Esophagus squamous epithelium (tissue), 4 donors: ENCODE data around the gene RGP1.

Experiments used
- CTCF ChIP-seq, 6 experiments: fragments of 450-650 bp in 4 of 6; fragments of 200-600 bp in 2 of 6; sonication (generic) in 2 of 6; IDR thresholded peaks; one replicate each; pipeline ENCODE4 v1.5.1; 2016 to 2019; ENCODE audit warnings: antibody characterized with exemption in 6 of 6, mild to moderate bottlenecking in 4 of 6, moderate library complexity in 4 of 6
- POLR2A ChIP-seq, 4 donors: fragments of 450-650 bp; IDR thresholded peaks; one replicate each; pipeline ENCODE4 v1.6.1; 2017; ENCODE audit warnings: antibody characterized with exemption in 4 of 4, mild to moderate bottlenecking in 4 of 4, moderate library complexity in 3 of 4

DNA sequence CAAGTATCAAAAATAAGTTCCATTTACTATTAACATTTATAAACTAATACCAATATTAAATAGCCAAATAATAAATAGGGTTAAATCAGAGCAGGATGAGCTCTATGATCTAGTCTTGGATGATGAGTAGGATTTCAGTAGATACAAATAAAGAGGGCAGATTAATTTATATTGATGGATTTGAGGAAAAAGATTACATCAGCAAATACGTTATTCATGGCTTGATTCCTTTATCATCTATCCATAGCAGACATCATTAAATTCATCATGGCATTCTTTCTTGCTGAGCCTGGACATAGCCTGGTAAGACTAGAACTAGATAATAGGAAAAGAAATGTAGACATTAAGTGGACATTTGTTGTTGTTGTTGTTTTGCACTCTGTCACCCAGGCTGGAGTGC lies 18.4 kb downstream of the RGP1 start:
- no peak for TF ChIP-seq CTCF (IDR thresholded peaks at IDR 0.05)
- TF ChIP-seq POLR2A (IDR thresholded peaks at IDR 0.05): no peak
